Stimulated activated CD4-positive, alpha-beta T cell treated with anti-CD3 and anti-CD28 coated beads, Interleukin-2, amount 100 ng/mL, for 4 hours (primary cell): ENCODE results near the gene GORASP1.

Experiments
- DNase-seq: peaks from one replicate; pipeline ENCODE4 v3.0.0-alpha.2; 2020; ENCODE audit warnings: low read depth

Gene GORASP1

DNA sequence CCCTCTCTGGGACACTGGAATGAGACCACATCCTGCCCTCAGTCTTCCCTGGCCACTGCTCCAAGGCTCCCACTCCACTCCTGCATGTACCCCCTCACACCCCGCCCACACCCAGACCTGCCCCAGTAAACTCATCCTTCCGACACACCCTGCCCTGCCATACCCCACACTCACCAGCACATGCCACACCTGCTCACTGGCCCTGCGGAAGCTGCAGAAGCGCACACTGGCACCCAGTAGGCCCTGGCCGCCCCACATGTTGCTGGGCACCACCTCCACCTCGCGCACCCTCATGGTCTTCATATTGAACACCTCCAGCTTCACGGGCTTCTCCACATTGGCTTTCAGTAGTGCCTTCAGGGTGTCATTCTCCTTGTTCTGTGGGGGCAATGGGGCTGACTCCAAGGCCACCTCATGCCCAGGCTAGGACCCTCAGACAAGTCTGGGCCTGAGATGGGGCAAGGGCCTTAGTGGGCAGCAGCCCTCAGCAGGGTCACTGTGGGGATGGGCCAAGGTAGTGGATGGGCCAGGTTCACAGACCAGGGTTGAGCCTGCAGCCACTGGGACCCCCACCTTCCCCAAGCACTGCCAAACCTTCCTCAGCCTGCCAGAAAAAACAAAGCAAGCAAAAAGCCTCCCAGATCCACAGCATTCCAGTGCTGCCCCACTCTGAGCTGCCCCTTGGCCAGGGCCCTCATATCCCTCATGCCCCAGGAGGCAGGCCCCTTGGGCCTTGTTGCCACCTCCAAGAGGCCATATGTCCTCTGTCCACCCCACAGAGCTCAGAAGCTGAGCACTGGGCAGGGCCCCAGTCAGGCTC lies 4.7 kb downstream of the GORASP1 start:
- no peak for DNase-seq

DNA sequence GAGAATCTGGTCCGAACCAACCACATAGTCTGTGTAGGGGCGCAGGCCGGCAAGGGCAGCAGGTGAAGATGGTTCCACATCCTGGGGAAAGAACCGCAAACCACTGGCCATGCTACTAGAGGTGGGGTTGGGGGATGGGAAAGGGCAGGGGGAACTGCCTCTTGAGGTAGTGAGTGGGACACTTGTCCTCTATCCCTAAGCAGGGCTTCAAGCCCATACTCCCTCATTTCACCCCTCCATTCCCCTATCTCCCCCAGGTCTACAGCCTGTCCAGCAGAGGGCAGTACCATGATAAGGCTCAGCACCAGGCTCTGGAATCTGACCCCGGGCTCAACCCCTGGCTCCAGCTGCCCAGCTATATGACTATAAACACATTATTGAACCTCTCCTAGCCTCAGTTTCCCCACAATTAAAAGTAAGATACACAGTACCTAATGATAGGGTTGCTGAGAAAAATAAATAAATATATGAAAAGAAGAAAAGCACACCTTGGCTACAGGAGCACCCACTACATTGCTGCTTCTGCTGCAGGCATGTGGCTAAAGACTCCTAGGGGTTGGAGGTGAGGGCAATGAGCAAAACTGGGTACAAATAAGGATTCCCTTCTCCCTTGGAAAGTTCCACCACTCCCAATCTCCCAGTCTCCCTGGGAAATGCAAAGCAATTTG lies 6.3 kb downstream of the GORASP1 start:
- peak; percentile 35 for DNase-seq

DNA sequence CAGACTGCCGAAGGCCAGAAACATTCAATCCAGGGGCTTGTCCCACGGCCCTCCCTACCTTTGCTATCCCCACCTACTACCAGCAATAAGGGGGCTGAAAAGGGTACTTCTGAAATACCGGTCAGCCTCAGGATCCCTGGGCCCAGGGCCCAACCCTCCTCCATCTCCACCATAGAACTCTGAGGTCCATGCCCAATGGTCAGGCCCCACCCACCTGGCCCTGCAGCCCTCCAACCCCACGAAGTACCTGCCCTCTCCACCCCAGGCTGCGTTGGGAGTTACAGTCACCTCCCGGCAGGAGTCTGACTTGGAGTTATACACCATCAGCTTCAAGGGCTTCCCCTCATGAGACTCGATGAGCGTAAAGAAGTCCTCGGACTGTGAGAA lies 6.9 kb downstream of the GORASP1 start:
- DNase-seq, result no peak

- no peak for DNase-seq
These were observed 7.5 kb downstream of the GORASP1 start for GRCh38 chr3:39099738-39100499.

GRCh38 chr3:39099242-39099641 lies 8.2 kb downstream of the GORASP1 start:
- no peak for DNase-seq

GRCh38 chr3:39098473-39099000 lies 8.9 kb downstream of the GORASP1 start:
- no peak for DNase-seq

GRCh38 chr3:39097716-39098472 lies 9.5 kb downstream of the GORASP1 start:
- DNase-seq, result no peak

- DNase-seq, result no peak
These were observed 10.7 kb downstream of the GORASP1 start for GRCh38 chr3:39096775-39097174.

- DNase-seq, result no peak
These were observed 11.6 kb downstream of the GORASP1 start for GRCh38 chr3:39095778-39096177.

GRCh38 chr3:39094851-39095677 lies 12.4 kb downstream of the GORASP1 start:
- no peak for DNase-seq

- no peak for DNase-seq
These were observed 16.5 kb downstream of the GORASP1 start for GRCh38 chr3:39090922-39091321.

DNA sequence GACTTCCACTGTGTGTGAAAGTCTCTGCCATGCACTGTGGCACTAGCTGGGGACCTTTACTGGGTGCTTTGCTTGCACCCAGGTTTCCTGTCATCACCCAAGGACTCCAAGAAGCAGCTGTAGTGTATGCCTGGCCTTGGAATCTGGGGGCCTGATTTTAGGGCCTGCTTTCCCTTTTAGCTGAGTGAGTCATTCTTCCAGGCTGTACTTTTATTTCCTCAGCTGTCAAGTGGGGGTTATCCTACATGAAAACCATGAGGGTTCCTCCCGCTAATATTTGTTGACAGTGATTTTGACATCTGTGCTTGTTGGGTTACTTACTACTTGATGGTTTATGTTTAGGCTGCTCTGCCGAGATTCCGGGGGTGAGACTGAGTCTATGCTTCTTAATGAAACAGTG lies 18.5 kb downstream of the GORASP1 start:
- no peak for DNase-seq

DNA sequence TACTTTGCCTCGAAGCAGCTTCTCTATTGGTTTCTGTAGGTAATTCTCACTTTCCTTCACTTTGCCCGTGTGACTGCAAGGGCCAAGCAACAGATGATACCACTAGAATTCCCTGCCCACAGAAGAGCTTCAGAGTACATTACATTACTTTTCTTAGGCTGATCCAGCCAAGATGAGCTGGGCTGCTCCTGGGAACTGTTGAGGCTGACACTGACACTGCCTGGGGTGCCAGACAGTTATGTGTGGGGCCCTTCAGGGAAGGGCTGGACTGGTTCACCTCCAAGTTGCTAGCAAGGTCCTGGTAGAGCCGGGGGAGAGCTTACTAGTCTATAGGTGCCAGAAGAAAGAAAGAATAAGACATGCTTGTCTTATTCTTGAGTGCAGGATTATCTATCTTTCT lies 19.0 kb downstream of the GORASP1 start:
- no peak for DNase-seq

- no peak for DNase-seq
These were observed 21.3 kb downstream of the GORASP1 start for GRCh38 chr3:39086144-39086543.

- no peak for DNase-seq
These were observed 24.6 kb downstream of the GORASP1 start for GRCh38 chr3:39082666-39083313.

GRCh38 chr3:39080026-39080425 lies 27.4 kb downstream of the GORASP1 start:
- no peak for DNase-seq

DNA sequence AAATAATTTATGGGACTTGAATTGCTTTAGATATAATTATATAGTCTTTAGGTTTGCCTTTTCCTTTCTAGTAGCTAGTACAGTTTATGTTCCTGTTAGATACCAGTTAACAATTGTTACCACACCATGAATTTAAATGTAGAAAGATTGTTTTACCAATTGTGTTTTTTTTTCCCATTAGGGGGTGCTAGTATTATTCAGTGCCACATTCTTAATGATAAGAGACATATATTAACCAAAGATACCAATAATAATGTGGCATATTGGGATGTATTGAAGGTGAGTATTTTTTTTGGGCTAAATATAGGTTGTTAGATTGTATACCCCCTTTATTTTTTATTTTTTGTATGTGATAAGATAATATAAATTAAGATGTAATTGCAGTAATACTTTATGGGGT lies 27.9 kb downstream of the GORASP1 start:
- no peak for DNase-seq

DNA sequence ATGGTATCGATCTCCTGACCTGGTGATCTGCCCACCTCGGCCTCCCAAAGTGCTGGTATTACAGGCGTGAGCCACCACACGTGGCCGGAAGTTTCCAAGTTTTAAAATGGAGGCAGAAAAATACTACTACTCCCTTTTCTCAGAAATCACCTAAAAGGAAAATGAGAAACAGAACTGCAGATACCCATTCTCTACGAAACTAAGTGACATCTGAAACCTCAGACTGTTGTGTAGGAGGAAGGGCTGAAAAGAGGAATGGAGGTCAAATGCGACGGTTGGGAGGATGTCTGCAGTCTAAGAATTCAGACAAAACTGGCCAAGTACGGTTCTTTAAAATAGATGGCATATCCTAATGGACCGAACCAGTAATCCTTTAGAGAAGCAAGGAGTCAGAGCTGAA lies 31.5 kb downstream of the GORASP1 start:
- no peak for DNase-seq

DNA sequence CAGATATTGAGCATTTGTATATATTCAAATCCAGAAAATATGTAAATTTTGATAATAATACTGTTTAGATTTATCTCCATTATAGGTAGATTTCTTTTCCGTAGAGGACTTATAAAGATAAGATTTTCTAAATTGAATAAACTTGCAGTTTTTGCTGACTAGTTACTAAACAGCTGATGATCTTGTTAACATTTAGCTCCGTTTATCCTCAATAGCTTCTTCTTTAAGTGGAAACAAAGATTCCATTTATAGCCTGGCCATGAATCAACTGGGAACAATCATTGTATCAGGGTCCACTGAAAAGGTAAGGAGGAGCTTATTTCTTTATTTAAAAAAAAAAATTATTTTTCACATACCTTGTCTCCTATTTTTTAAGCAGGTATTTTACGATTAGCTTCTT lies 38.9 kb downstream of the GORASP1 start:
- no peak for DNase-seq

DNA sequence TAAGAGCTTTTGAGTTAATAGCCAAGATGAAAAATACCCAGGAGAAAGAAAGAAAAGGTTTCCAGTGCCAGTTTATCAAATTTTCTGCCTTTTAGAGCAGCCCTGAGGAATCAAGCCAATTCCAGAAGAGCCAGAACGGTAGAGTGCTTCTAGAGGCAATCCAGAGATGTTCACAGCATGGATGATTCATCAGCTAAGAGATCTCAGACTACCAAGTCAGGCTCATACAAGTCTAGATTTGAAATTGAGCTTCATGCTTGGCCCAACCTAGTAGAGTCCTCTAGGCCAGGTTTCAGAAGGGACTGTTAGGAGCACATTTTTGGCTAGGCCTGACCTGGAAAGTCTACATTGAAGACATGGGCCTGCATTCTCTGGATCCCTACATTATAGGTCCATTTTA lies 40.1 kb downstream of the GORASP1 start:
- DNase-seq, result no peak

- DNase-seq, result no peak
These were observed 42.2 kb downstream of the GORASP1 start for GRCh38 chr3:39065197-39065596.
